Measurements from ENCODE around the gene SPATA7. TPM values are rescaled to one million over a fixed set of nuclear protein-coding genes. Genes with fewer than 3 reads are reported as not detected.
A peak's percentile ranks its signal among the peaks of the same experiment; 100 is the strongest.

SPATA7 gene
- total RNA-seq, 1 donor from 2014 or later: 6.2 TPM

DNA sequence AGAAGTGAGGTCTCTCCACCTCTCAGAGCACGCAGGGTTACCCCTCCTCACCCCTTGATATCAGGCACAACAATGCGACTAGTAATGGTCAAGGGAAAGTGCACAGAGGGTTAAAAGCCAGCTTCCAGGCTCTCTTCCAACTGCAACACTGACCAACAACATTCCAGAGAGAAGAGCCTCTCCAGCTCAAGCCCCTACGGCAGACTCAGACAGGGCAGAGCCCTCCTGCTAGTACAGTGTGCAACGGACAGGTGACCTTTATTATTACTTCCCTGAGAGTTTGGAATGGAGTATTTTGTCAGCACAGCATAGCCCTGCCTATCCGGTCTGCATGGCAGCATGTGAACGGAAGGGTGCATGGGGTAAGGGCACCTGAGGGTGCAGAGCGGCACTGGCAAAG lies 96.3 kb downstream of the SPATA7 start:
- peak in 1 of 2 donors; percentile 28 for DNase-seq (ENCODE audit: low read depth in 2 of 2)

DNA sequence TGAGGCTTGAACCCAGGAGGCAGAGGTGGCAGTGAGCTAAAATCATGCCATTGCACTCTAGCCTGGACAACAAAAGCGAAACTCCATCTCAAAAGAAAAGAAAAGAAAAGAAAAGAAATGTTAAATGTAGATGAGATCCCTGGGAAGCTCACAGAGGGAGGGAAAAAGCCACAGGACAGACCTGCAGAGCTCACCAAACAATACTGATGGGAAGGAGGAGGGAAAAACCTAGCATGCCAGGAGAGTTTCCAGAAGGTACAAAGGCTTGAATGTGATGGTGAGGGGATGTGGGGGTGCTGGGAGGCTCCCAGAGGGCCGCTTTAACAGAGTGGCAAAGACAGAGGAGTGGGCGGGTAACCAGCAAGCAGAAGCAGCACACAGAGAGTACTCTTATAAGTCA lies 97.1 kb downstream of the SPATA7 start:
- no peak for DNase-seq (ENCODE audit: low read depth in 2 of 2)

Other genes starting within 250 kb of the SPATA7 start
- not detected in 2 replicates for gene KCNK10, start 62.4 kb upstream of the SPATA7 start, total RNA-seq
- gene PTPN21, start 169.3 kb downstream of the SPATA7 start, total RNA-seq: 2.8 and 5.2 TPM in 2 replicates
- gene ZC3H14, start 177.4 kb downstream of the SPATA7 start, total RNA-seq: 35.1 and 47.2 TPM in 2 replicates